Colonic mucosa (tissue), 4 donors: ENCODE measurements around the gene TIMP2. TPM values are rescaled to one million over a fixed set of nuclear protein-coding genes. Genes with fewer than 3 reads are reported as not detected.

Experiments used
- DNase-seq: peaks from one replicate; pipeline ENCODE4 v3.0.0-alpha.2; 2020
- H3K27ac ChIP-seq: fragments of 200-600 bp; one replicate; pipeline ENCODE4 v1.8.0; 2021
- H3K27me3 ChIP-seq: fragments of 200-600 bp; one replicate; pipeline ENCODE4 v1.8.0; 2021
- H3K36me3 ChIP-seq: fragments of 200-600 bp; one replicate; pipeline ENCODE4 v1.8.0; 2021
- H3K4me1 ChIP-seq: fragments of 200-600 bp; one replicate; pipeline ENCODE4 v1.8.0; 2021; ENCODE audit warnings: mild to moderate bottlenecking
- H3K4me3 ChIP-seq: fragments of 200-600 bp; one replicate; pipeline ENCODE4 v1.8.0; 2021
- H3K9ac ChIP-seq, 2 donors: one replicate each; pipeline ENCODE4 v1.7.0; 2013; ENCODE audit warnings: control low read depth in 2 of 2, low read depth in 2 of 2, low read length in 2 of 2
- H3K9me3 ChIP-seq: fragments of 200-600 bp; one replicate; pipeline ENCODE4 v1.8.0; 2021
- intact Hi-C: fragments of 100-400 bp; cut with DNase I; formaldehyde crosslinking; loops from one replicate; pipeline ENCODE4 v1.14.1; 2022
- total RNA-seq, 2 donors: library from RNA; stranded (reverse); fragmentation: NEBNext Ultra II Directional in 1 of 2; extraction: Animal tissue kit (Norgen Biotek cat#: 25700) in 1 of 2; gene quantifications; one replicate each; pipeline ENCODE4 v1.2.1, GENCODE V29; 2021
- TF ChIP-seq, protein P1 (sequence below): fragments of 200-600 bp; IDR thresholded peaks from one replicate; pipeline ENCODE4 v1.8.0; 2022; ENCODE audit warnings: antibody characterized with exemption, mild to moderate bottlenecking
- donor health status: healthy.
- donor health status: DM: no; HTN: no; CAD: no.
- donor health status: DM: no; HTN: no; CAD: no.

Gene TIMP2, protein sequence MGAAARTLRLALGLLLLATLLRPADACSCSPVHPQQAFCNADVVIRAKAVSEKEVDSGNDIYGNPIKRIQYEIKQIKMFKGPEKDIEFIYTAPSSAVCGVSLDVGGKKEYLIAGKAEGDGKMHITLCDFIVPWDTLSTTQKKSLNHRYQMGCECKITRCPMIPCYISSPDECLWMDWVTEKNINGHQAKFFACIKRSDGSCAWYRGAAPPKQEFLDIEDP
- 10 to 100 TPM; 42.8 to 86.1 TPM for total RNA-seq

DNA sequence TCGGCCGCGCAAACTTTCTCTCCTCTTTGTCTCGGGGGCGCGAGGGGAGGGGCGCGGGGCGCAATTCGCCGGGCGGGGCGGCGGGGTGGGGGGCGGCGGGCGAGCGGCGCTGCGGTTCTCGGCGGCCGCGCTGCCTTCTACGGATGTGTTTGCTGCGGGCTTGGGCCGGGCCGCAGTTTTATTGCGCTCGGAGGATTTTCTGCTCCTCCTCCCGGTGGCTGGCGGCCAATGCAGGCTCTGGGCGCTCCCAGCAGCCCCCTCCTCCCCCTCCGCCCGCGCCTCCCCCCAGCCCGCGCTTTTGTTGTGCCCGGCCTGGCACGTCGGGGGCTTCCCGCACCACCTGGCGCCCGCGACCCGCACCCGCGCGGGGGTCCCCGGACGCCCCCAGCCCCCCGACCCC, at the start of gene TIMP2:
Gene TIMP2 (minus strand): TSS at position 154 of the 400 bp plus-strand sequence. CDS start 299 bp downstream, outside the sequence.
- intact Hi-C loops = no loop called here
- peak within 1 kb of the TSS; percentile 90 for H3K27ac ChIP-seq
- H3K4me1 ChIP-seq = peaks cover 10% of the 10 kb centered on the region
- H3K36me3 ChIP-seq = no peaks in the 10 kb centered on the region
- peak; percentile 88 for DNase-seq
- H3K9ac ChIP-seq = peak within 1 kb of the TSS; percentile 78 to 81
- H3K27me3 ChIP-seq = no peaks in the 10 kb centered on the region
- no peaks in the 10 kb centered on the region for H3K9me3 ChIP-seq
- TF ChIP-seq, protein P1, sequence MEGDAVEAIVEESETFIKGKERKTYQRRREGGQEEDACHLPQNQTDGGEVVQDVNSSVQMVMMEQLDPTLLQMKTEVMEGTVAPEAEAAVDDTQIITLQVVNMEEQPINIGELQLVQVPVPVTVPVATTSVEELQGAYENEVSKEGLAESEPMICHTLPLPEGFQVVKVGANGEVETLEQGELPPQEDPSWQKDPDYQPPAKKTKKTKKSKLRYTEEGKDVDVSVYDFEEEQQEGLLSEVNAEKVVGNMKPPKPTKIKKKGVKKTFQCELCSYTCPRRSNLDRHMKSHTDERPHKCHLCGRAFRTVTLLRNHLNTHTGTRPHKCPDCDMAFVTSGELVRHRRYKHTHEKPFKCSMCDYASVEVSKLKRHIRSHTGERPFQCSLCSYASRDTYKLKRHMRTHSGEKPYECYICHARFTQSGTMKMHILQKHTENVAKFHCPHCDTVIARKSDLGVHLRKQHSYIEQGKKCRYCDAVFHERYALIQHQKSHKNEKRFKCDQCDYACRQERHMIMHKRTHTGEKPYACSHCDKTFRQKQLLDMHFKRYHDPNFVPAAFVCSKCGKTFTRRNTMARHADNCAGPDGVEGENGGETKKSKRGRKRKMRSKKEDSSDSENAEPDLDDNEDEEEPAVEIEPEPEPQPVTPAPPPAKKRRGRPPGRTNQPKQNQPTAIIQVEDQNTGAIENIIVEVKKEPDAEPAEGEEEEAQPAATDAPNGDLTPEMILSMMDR = peak; percentile 13
- peak within 1 kb of the TSS; percentile 58 for H3K4me3 ChIP-seq

DNA sequence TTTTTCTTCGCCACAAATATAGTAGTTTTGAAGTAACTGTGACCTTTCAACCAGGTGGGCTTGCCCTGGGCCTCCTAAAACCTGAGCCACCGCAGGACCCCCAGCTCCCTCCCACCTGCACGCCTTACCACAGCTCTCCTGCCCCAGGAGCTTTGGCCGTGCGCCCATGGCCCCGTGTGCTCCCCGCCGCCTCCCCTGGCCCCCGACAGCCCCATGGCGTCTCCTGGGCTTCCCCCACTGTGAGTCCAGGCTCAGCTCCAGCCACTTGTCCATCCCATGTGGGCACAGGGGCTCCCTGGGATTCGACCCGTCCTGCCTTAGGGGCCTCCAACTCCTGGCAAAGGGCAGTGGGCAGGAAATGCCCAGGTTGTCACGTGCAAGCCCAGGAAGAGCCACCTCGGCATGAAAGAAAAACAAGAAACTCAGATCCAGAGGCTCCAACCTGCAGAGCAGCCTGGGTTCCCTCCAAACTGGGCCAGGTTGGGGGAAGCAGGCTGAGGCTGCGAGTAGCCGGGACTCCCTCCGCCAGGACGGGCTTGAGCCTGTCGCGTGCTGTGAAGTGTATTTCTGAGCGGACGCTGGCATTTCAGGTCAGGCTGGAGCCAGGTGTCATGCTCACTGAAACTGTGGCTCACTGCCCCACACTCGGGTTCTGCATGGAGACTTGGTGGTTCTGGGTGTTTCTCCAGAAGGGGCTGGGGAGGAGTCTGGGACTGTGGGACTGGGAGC, 48.8 kb upstream of the TIMP2 start:
- H3K4me3 ChIP-seq = no peak overlapping the region
- intact Hi-C loops = loop anchor here (5.0 kb wide), 1 partner anchor 477 kb away; no protein-coding TSS in a partner anchor
- H3K27me3 ChIP-seq = no peaks in the 10 kb centered on the region
- no peaks in the 10 kb centered on the region for H3K9me3 ChIP-seq
- peaks cover 24% of the 10 kb centered on the region for H3K4me1 ChIP-seq
- H3K36me3 ChIP-seq = no peaks in the 10 kb centered on the region
- TF ChIP-seq, protein P1 = no peak
- H3K9ac ChIP-seq = no peak overlapping the region
- no peak overlapping the region for H3K27ac ChIP-seq
- DNase-seq = no peak

DNA sequence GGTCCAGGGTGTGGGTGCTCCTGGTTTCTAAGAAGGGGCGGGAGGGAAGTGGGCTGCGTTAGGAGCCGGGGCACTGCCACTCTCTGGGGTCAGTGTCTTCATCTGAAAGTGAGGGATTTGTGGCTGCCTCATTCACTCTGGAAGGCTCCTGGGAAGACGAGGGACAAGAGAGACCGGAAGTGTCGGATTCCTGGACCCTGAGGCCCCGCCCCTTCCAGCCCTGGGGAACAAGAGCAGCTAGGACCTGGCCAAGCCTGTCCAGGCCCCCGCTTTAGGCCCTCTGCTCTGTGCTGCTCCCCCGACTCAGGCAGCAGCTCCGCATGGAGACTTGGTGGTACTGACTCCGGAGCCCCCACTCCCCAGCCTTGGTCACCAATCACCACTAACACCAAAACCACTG, 48.0 kb upstream of the TIMP2 start:
- DNase-seq = no peak
- no peaks in the 10 kb centered on the region for H3K27me3 ChIP-seq
- H3K27ac ChIP-seq = no peak overlapping the region
- TF ChIP-seq, protein P1 = no peak
- no peak overlapping the region for H3K9ac ChIP-seq
- H3K9me3 ChIP-seq = no peaks in the 10 kb centered on the region
- H3K4me3 ChIP-seq = no peak overlapping the region
- H3K4me1 ChIP-seq = peaks cover 24% of the 10 kb centered on the region
- intact Hi-C loops = loop anchor here (5.0 kb wide), 1 partner anchor 476 kb away; no protein-coding TSS in a partner anchor
- no peaks in the 10 kb centered on the region for H3K36me3 ChIP-seq

DNA sequence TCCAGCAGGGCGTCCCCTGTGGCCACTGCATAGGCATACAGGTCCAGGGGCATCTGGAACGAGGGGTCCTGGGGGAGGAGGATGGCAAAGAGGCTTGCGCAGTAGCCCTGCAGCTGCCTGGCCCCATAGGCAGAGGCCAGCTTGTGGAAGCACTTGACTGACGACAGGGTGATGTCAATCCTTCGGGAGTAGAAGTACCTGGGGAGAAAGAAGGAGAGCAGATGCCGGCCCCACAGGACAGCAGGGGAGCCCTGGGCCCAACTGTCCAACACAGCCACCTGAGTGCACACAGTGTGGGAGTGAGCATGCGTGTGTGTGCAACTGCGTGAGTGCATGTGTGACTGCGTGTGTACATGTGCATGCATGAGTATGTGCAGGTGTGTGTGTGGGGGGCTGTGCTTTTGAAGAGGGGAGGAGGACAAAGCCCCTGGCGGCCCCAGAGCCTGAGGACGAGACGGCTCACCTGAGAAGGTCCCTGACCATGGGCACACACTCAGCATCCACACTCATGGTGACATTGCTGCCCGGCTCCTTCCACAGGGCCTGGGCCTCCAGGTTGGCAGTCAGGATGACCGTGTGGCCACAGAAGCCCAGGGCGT, 47.4 kb upstream of the TIMP2 start:
- no peaks in the 10 kb centered on the region for H3K36me3 ChIP-seq
- H3K9me3 ChIP-seq = no peaks in the 10 kb centered on the region
- no peak overlapping the region for H3K4me3 ChIP-seq
- no peak overlapping the region for H3K9ac ChIP-seq
- no peak for DNase-seq
- intact Hi-C loops = loop anchor here (5.0 kb wide), 1 partner anchor 475 kb away; no protein-coding TSS in a partner anchor
- H3K27me3 ChIP-seq = no peaks in the 10 kb centered on the region
- TF ChIP-seq, protein P1 = no peak
- no peak overlapping the region for H3K27ac ChIP-seq
- peaks cover 23% of the 10 kb centered on the region for H3K4me1 ChIP-seq

DNA sequence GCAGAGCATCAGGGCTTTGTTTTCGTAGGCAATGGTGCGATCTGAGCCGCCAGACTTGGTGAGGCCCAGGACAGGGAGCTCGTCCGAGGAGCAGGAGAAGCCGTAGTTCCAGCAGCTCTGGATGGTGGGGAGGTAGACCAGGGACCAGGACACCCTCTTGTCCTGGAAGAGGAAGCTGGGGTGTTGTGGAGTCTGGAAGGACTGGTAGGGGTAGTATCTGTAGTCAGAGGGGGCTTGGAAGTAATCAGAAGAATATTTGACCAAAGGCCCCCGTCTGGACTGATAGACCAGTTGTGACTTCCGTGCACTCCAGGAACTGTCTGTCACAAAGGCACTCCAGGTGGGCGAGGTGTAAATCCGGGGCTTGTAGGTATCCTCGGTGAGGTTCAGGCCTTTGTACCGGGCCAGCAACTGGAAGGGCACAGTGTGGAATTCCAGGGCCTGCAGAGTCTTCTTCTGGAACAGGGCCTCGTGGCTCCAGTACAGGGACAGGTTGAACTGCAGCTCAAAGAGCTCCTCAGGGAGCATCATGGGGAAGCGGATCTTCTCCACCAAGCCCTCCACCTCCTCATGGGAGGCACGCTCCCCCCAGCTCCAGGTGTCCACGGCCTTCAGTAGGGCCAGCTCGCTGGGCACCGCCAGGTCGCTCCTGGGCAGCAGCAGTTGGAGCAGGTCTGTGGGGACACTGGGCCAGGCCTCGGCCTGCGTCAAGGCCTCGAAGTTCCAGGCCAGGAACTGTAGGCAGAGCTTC, 46.7 kb upstream of the TIMP2 start:
- Histone ChIP-seq H3K9me3 (no peaks in the 10 kb centered on the region), H3K4me1 (peaks cover 16% of the 10 kb centered on the region), H3K27me3 (no peaks in the 10 kb centered on the region), H3K9ac (no peak overlapping the region), H3K4me3 (no peak overlapping the region), H3K36me3 (no peaks in the 10 kb centered on the region), H3K27ac (no peak overlapping the region)
- no peak for DNase-seq
- intact Hi-C loops = loop anchor here (1.0 to 5.0 kb wide), 2 partner anchors 106 to 475 kb away; no protein-coding TSS in a partner anchor
- TF ChIP-seq, protein P1 = no peak
